H9 (cell line): ENCODE data around the gene ERCC6L2. TPM values are rescaled to one million over a fixed set of nuclear protein-coding genes. Genes with fewer than 3 reads are reported as not detected.

Experiments used
- DNase-seq: peaks from one replicate; pipeline ENCODE4 v3.0.0-alpha.2; 2017
- H2AFZ ChIP-seq: one replicate; pipeline ENCODE4 v1.6.1; 2013; ENCODE audit warnings: mild to moderate bottlenecking, low read length, control low read depth, moderate library complexity
- H2AK5ac ChIP-seq: 2 replicates; pipeline ENCODE4 v1.6.1; 2013; ENCODE audit warnings: low read length, control low read depth, mixed read lengths; ENCODE audit not compliant: insufficient read length
- H2BK120ac ChIP-seq: one replicate; pipeline ENCODE4 v1.6.1; 2013; ENCODE audit warnings: low read depth, mild to moderate bottlenecking, low read length, control low read depth, inconsistent platforms; ENCODE audit not compliant: poor library complexity, severe bottlenecking
- H2BK12ac ChIP-seq: 2 replicates; pipeline ENCODE4 v1.6.1; 2013; ENCODE audit warnings: low read length, control low read depth, mixed read lengths, low read depth; ENCODE audit not compliant: insufficient read length
- H2BK15ac ChIP-seq: 2 replicates; pipeline ENCODE4 v1.6.1; 2013; ENCODE audit warnings: low read depth, low read length, control low read depth
- H2BK20ac ChIP-seq: one replicate; pipeline ENCODE4 v1.6.1; 2013; ENCODE audit warnings: low read depth, mild to moderate bottlenecking, low read length, control low read depth, inconsistent platforms; ENCODE audit not compliant: poor library complexity, severe bottlenecking
- H2BK5ac ChIP-seq: 2 replicates; pipeline ENCODE4 v1.6.1; 2013; ENCODE audit warnings: low read length, control low read depth, mixed read lengths; ENCODE audit not compliant: insufficient read length
- H3K14ac ChIP-seq: 2 replicates; pipeline ENCODE4 v1.6.1; 2013; ENCODE audit warnings: low read length, control low read depth; ENCODE audit not compliant: insufficient read depth
- H3K18ac ChIP-seq: 2 replicates; pipeline ENCODE4 v1.6.1; 2013; ENCODE audit warnings: low read depth, mild to moderate bottlenecking, mixed read lengths, low read length, control low read depth; ENCODE audit not compliant: insufficient read length
- H3K23ac ChIP-seq: 2 replicates; pipeline ENCODE4 v1.6.1; 2013; ENCODE audit warnings: low read length, control low read depth, mixed read lengths, low read depth; ENCODE audit not compliant: insufficient read length
- H3K23me2 ChIP-seq: 2 replicates; pipeline ENCODE4 v1.6.1; 2013; ENCODE audit warnings: low read depth, mild to moderate bottlenecking, mixed read lengths, low read length, control low read depth; ENCODE audit not compliant: insufficient read length, poor library complexity, severe bottlenecking
- H3K27ac ChIP-seq: 2 replicates; pipeline ENCODE4 v1.5.1; 2013; ENCODE audit warnings: low read length, control low read depth, mixed read lengths, low read depth; ENCODE audit not compliant: insufficient read length
- H3K27me3 ChIP-seq: 2 replicates; pipeline ENCODE4 v1.6.1; 2013; ENCODE audit warnings: low read length, control low read depth, inconsistent platforms; ENCODE audit not compliant: insufficient read depth
- H3K4ac ChIP-seq: 2 replicates; pipeline ENCODE4 v1.6.1; 2013; ENCODE audit warnings: low read depth, mild to moderate bottlenecking, control low read depth, inconsistent platforms, low read length, moderate library complexity
- H3K4me1 ChIP-seq: 2 replicates; pipeline ENCODE4 v1.6.1; 2013; ENCODE audit warnings: low read length, control low read depth, inconsistent platforms; ENCODE audit not compliant: insufficient read depth
- H3K4me2 ChIP-seq: 2 replicates; pipeline ENCODE4 v1.6.1; 2013; ENCODE audit warnings: low read length, control low read depth, mixed read lengths; ENCODE audit not compliant: insufficient read length, insufficient read depth
- H3K56ac ChIP-seq: 2 replicates; pipeline ENCODE4 v1.6.1; 2013; ENCODE audit warnings: low read depth, mild to moderate bottlenecking, mixed read lengths, low read length, control low read depth; ENCODE audit not compliant: insufficient read length
- H3K79me1 ChIP-seq: 2 replicates; pipeline ENCODE4 v1.6.1; 2013; ENCODE audit warnings: low read depth, mild to moderate bottlenecking, moderate library complexity, low read length, control low read depth, inconsistent platforms; ENCODE audit not compliant: insufficient read depth, poor library complexity, severe bottlenecking
- H3K79me2 ChIP-seq: 2 replicates; pipeline ENCODE4 v1.6.1; 2013; ENCODE audit warnings: low read length, control low read depth, inconsistent platforms; ENCODE audit not compliant: insufficient read depth
- H3K9ac ChIP-seq: 2 replicates; pipeline ENCODE4 v1.6.1; 2013; ENCODE audit warnings: low read length, control low read depth, mixed read lengths; ENCODE audit not compliant: insufficient read length; ENCODE audit errors: extremely low read depth
- H3K9me3 ChIP-seq: one replicate; pipeline ENCODE4 v1.6.1; 2013; ENCODE audit warnings: low read depth, low read length, inconsistent platforms; ENCODE audit not compliant: control insufficient read depth
- H3T11ph ChIP-seq: one replicate; pipeline ENCODE4 v1.6.1; 2013; ENCODE audit warnings: mild to moderate bottlenecking, low read length, control low read depth, inconsistent platforms
- H4K20me1 ChIP-seq: one replicate; pipeline ENCODE4 v1.6.1; 2013; ENCODE audit not compliant: control insufficient read depth, insufficient read length, insufficient read depth
- H4K5ac ChIP-seq: 2 replicates; pipeline ENCODE4 v1.6.1; 2013; ENCODE audit warnings: low read depth, mild to moderate bottlenecking, mixed read lengths, low read length, control low read depth; ENCODE audit not compliant: insufficient read length
- H4K8ac ChIP-seq: replicated peaks from 2 replicates; pipeline ENCODE4 v1.6.1; 2013; ENCODE audit warnings: low read length, control low read depth, mixed read lengths, low read depth; ENCODE audit not compliant: insufficient read length
- H4K91ac ChIP-seq: 2 replicates; pipeline ENCODE4 v1.6.1; 2013; ENCODE audit warnings: low read depth, mild to moderate bottlenecking, moderate library complexity, mixed read lengths, low read length, control low read depth; ENCODE audit not compliant: insufficient read length
- H3K27ac Mint-ChIP-seq, 3 experiments: 2 replicates in 2 of 3; 3 replicates in 1 of 3; pipeline ENCODE4 v1.8.0; 2020 to 2021; ENCODE audit warnings: mixed read lengths in 3 of 3, mild to moderate bottlenecking in 1 of 3, moderate library complexity in 1 of 3
- H3K27me3 Mint-ChIP-seq: 2 replicates; pipeline ENCODE4 v1.8.0; 2021; ENCODE audit warnings: low read depth, mild to moderate bottlenecking, moderate library complexity, mixed read lengths
- H3K36me3 Mint-ChIP-seq, 3 experiments: 2 replicates in 2 of 3; 3 replicates in 1 of 3; pipeline ENCODE4 v1.8.0; 2020 to 2021; ENCODE audit warnings: low read depth in 3 of 3, mixed read lengths in 3 of 3; ENCODE audit not compliant: insufficient read depth in 1 of 3
- H3K4me1 Mint-ChIP-seq, 2 experiments: 2 replicates each; pipeline ENCODE4 v1.8.0; 2020; ENCODE audit warnings: mixed read lengths in 2 of 2
- H3K4me3 Mint-ChIP-seq, 2 experiments: 2 replicates in 1 of 2; 3 replicates in 1 of 2; pipeline ENCODE4 v1.8.0; 2020 to 2021; ENCODE audit warnings: mild to moderate bottlenecking in 2 of 2, mixed read lengths in 2 of 2, moderate library complexity in 1 of 2
- H3K9me3 Mint-ChIP-seq, 2 experiments: 2 replicates in 1 of 2; 3 replicates in 1 of 2; pipeline ENCODE4 v1.8.0; 2020; ENCODE audit warnings: mild to moderate bottlenecking in 2 of 2, mixed read lengths in 2 of 2, moderate library complexity in 1 of 2
- total RNA-seq: library from RNA; stranded (reverse); gene quantifications from 2 replicates; pipeline ENCODE4 v1.2.1, GENCODE V29; 2021
- TF ChIP-seq, protein P1 (sequence below): fragments of 200-600 bp; sonication (generic); conservative IDR thresholded peaks from 3 replicates; pipeline ENCODE4 v1.8.0; 2021; ENCODE audit warnings: antibody characterized with exemption, mild to moderate bottlenecking

The ERCC6L2 gene
- total RNA-seq, 1 experiment from 2014 or later: 57.7 TPM

DNA sequence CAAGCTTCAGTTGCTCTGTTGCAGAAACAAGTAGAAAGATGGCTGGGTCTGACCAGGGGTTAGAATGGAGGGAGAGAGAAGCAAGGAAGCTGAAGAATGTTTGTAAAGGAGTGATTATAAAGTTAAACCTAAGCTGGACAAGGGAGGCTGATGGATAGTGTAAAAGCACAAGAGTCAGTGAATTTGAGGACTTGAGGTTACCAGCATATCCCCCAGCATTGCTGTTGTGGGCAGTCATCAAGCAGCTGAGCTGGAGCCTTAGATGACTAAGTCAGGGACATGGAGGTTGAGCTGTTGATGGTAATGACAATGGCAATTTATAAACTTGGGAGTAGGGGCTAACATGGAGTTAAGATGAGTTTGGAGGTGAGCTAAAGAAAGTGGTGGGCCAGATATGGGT is 131.5 kb downstream of the ERCC6L2 start:
- Histone ChIP-seq H3K23me2 (no peaks in the 10 kb centered on the region), H3K4me1 (no peaks in the 10 kb centered on the region), H2BK12ac (no peak overlapping the region), H4K8ac (no peak overlapping the region), H3K56ac (no peak overlapping the region), H2BK5ac (no peak overlapping the region), H3K4ac (no peak overlapping the region), H2BK15ac (no peak overlapping the region), H3K79me2 (no peaks in the 10 kb centered on the region), H3K27ac (no peak overlapping the region), H3T11ph (no peak overlapping the region), H2AK5ac (no peak overlapping the region), H2BK120ac (no peak overlapping the region), H4K91ac (no peak overlapping the region), H3K79me1 (no peaks in the 10 kb centered on the region), H3K23ac (no peak overlapping the region), H2AFZ (no peak overlapping the region), H3K18ac (no peak overlapping the region), H4K5ac (no peak overlapping the region), H2BK20ac (no peak overlapping the region), H3K9me3 (no peaks in the 10 kb centered on the region), H3K27me3 (no peaks in the 10 kb centered on the region), H3K9ac (no peak overlapping the region), H3K14ac (no peak overlapping the region), H4K20me1 (no peaks in the 10 kb centered on the region), H3K4me2 (no peak overlapping the region)
- Mint-ChIP-seq H3K9me3 (peaks cover 3 to 4% of the 10 kb centered on the region in 2 experiments; a peak in 3 of 5 replicates), H3K27ac (no peak overlapping the region), H3K4me1 (peaks cover 3 to 5% of the 10 kb centered on the region in 2 experiments), H3K36me3 (peaks cover 9 to 21% (median 19%) of the 10 kb centered on the region in 3 experiments), H3K4me3 (no peak overlapping the region), H3K27me3 (no peaks in the 10 kb centered on the region)
- no peak for DNase-seq
- TF ChIP-seq, protein P1, sequence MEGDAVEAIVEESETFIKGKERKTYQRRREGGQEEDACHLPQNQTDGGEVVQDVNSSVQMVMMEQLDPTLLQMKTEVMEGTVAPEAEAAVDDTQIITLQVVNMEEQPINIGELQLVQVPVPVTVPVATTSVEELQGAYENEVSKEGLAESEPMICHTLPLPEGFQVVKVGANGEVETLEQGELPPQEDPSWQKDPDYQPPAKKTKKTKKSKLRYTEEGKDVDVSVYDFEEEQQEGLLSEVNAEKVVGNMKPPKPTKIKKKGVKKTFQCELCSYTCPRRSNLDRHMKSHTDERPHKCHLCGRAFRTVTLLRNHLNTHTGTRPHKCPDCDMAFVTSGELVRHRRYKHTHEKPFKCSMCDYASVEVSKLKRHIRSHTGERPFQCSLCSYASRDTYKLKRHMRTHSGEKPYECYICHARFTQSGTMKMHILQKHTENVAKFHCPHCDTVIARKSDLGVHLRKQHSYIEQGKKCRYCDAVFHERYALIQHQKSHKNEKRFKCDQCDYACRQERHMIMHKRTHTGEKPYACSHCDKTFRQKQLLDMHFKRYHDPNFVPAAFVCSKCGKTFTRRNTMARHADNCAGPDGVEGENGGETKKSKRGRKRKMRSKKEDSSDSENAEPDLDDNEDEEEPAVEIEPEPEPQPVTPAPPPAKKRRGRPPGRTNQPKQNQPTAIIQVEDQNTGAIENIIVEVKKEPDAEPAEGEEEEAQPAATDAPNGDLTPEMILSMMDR: no peak
